A549 (cell line): ENCODE results near the gene CHRFAM7A.
"Not testable (repeated sequence)": the region's sequence is repeated elsewhere in the genome, so short reads cannot be mapped to it uniquely, and the experiment has no call there.

Experiments used
- EP300 ChIP-seq, 2 experiments: fragments of >200 bp; sonication (Bioruptor Twin); formaldehyde crosslinking; IDR thresholded peaks; 2 replicates in 1 of 2; 3 replicates in 1 of 2; pipeline ENCODE4 v1.6.1; 2016 to 2017
- HDAC2 ChIP-seq: fragments of 200-600 bp; sonication (generic); IDR thresholded peaks from 2 replicates; pipeline ENCODE4 v1.6.1; 2016
- TF ChIP-seq, protein P1 (sequence below): fragments of >200 bp; sonication (Bioruptor Twin); formaldehyde crosslinking; IDR thresholded peaks from 3 replicates; pipeline ENCODE4 v1.5.1; 2016
- TF ChIP-seq, protein P2 (sequence below): fragments of 150-350 bp; IDR thresholded peaks from 2 replicates; pipeline ENCODE4 v1.6.1; 2014; ENCODE audit warnings: low read depth, mild to moderate bottlenecking, low read length

DNA sequence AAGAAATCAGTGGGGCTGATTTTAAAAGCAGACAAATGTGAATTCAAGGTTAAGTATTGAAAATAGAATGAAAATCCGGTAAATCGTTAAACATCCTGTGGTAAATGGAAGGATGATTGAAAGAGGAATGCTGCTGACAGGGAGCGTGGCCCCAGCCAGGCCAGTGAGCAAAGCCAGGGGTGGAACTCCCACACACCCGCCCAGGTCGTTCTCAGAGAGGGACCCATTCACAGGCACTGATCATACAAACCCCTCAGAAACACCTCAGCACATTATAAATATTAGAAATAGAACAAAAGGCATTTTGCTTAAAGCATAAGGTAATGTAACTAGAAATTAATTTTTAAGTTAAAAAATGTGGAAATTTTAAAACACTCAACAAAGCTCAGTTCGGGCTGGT lies 38.3 kb downstream of the CHRFAM7A start:
- TF ChIP-seq, protein P1, sequence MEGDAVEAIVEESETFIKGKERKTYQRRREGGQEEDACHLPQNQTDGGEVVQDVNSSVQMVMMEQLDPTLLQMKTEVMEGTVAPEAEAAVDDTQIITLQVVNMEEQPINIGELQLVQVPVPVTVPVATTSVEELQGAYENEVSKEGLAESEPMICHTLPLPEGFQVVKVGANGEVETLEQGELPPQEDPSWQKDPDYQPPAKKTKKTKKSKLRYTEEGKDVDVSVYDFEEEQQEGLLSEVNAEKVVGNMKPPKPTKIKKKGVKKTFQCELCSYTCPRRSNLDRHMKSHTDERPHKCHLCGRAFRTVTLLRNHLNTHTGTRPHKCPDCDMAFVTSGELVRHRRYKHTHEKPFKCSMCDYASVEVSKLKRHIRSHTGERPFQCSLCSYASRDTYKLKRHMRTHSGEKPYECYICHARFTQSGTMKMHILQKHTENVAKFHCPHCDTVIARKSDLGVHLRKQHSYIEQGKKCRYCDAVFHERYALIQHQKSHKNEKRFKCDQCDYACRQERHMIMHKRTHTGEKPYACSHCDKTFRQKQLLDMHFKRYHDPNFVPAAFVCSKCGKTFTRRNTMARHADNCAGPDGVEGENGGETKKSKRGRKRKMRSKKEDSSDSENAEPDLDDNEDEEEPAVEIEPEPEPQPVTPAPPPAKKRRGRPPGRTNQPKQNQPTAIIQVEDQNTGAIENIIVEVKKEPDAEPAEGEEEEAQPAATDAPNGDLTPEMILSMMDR = not testable (repeated sequence)
- not testable (repeated sequence) for TF ChIP-seq EP300 (IDR thresholded peaks at IDR 0.05); HDAC2
- TF ChIP-seq, protein P2, sequence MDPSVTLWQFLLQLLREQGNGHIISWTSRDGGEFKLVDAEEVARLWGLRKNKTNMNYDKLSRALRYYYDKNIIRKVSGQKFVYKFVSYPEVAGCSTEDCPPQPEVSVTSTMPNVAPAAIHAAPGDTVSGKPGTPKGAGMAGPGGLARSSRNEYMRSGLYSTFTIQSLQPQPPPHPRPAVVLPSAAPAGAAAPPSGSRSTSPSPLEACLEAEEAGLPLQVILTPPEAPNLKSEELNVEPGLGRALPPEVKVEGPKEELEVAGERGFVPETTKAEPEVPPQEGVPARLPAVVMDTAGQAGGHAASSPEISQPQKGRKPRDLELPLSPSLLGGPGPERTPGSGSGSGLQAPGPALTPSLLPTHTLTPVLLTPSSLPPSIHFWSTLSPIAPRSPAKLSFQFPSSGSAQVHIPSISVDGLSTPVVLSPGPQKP = not testable (repeated sequence)
